ENCODE data around the gene COL20A1. TPM values are rescaled to one million over a fixed set of nuclear protein-coding genes. Genes with fewer than 3 reads are reported as not detected.

Gene COL20A1
- total RNA-seq, 1 donor from 2014 or later, result not detected

DNA sequence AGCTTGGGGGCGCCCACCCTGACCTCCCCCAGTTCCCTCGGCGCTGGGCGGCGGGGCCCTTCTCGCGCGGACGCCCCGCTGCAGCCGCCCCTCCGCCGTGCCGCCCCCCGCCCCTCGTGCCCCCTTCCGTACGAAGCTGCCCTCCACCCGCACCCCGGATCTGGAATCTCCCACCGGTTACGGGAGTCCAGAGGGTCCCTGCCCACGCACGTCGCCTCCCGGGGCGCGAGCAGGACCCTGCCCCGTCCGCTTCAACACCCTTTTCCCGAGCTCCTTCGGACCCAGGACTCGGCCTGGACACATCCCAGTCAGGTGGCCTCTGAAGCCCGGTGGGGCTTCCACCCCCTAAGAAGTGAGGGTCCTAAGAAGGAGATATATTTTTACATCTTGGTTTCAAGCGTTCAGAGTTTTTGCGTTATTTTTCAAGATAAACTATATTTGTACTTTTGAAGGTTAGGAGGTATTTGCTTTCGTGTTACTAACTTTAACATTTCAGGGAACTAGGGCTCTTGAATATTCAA is 19.9 kb upstream of the COL20A1 start:
- peaks cover 37% of the 10 kb centered on the region for H3K4me1 ChIP-seq
- intact Hi-C loops (cut with micrococcal nuclease), result no loop called here
- peak overlapping the region; percentile 77 for H3K27ac ChIP-seq (replicated peaks)
- no peaks in the 10 kb centered on the region for H3K9me3 ChIP-seq (replicated peaks)
- peak overlapping the region; percentile 98 for H3K4me3 ChIP-seq
- H3K27me3 ChIP-seq (ENCODE audit: low read depth), result peaks cover 7% of the 10 kb centered on the region
- no peak for DNase-seq
- H3K36me3 ChIP-seq, result peaks cover 24% of the 10 kb centered on the region
- TF ChIP-seq, protein P1, sequence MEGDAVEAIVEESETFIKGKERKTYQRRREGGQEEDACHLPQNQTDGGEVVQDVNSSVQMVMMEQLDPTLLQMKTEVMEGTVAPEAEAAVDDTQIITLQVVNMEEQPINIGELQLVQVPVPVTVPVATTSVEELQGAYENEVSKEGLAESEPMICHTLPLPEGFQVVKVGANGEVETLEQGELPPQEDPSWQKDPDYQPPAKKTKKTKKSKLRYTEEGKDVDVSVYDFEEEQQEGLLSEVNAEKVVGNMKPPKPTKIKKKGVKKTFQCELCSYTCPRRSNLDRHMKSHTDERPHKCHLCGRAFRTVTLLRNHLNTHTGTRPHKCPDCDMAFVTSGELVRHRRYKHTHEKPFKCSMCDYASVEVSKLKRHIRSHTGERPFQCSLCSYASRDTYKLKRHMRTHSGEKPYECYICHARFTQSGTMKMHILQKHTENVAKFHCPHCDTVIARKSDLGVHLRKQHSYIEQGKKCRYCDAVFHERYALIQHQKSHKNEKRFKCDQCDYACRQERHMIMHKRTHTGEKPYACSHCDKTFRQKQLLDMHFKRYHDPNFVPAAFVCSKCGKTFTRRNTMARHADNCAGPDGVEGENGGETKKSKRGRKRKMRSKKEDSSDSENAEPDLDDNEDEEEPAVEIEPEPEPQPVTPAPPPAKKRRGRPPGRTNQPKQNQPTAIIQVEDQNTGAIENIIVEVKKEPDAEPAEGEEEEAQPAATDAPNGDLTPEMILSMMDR (IDR thresholded peaks at IDR 0.05; ENCODE audit: borderline replicate concordance), result no peak

DNA sequence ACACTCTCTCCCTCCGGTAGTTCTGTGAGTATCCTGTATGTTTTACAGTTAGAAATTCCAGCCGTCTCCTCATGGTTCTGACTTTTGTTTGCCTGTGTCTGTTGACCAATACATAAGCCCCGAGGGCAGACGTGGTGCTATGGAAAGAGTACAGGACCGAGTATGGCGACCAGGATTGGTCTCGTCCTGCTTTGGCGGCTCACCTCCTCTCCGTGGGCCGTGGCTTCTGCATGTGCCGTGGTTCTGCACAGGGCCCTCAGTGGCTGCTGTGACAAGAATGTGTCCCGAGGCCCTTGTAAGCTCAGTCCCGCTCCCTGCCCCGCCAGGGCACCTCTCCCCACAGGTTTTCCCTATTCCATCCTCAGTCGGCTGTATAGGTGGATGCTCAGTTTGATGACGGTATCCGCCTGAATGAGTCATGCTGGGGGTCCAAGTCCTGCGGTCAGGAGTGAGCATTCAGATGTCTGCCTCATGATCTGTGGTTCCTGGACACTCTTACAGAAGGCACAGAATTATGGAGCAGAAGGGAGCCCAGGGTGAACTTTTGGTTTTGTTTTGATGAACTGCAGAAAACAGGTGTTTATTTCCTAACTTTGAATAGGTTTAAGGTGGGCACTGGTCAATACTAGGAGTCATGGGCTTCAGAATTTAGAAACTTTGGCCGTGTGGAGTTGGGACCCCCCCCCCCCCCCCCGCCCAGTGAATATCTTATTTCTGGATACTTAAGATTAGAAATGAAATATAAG is 19.2 kb upstream of the COL20A1 start:
- intact Hi-C loops (cut with micrococcal nuclease), result no loop called here
- TF ChIP-seq, protein P1 (IDR thresholded peaks at IDR 0.05; ENCODE audit: borderline replicate concordance), result no peak
- no peak for DNase-seq
- H3K4me1 ChIP-seq, result peaks cover 41% of the 10 kb centered on the region
- H3K36me3 ChIP-seq, result peaks cover 30% of the 10 kb centered on the region
- H3K27me3 ChIP-seq (ENCODE audit: low read depth), result peaks cover under 1% of the 10 kb centered on the region
- H3K27ac ChIP-seq (replicated peaks), result no peak overlapping the region
- H3K9me3 ChIP-seq (replicated peaks), result no peaks in the 10 kb centered on the region
- H3K4me3 ChIP-seq, result peak overlapping the region; percentile 98

DNA sequence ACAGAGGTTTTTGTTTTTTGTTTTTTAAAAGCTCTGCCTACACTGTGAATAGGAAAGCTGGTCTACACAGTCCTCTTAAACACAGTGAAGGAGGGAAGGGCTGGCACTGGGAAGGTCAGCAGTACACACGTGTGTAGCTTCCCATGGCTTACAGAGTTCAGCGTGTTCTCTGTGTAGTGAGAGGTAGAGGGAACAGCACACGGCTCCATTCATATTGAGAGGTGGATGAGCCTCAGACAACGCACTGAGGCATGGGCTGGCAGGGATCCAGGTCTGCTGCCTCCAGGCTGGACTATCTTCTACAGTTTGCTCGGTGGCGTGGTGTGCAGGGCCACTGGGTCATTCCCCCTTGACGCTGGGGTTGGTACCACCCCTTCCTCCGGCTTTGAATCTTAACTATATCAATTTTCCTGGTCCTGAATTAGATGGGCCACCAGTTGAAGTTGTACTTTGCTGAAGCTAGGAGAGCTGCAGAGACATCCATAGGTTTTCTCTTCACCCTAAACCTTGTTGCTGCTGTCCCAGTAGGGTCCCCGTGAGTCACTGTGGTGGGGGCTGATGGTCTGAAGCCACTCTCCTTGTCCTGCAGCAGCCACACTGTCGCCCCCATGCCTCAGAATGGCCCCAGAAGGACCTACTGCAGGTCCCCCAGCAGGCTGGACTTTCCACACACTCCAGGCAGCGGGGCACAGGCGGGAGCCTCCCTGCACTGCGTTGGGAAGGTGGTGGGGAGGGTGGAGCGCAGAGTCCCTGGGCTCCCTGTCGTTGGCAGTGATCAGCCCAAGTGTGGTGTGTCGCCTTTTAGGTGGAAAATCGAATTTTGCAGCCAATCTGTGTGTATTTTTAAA is 18.4 kb upstream of the COL20A1 start:
- H3K4me1 ChIP-seq, result peaks cover 48% of the 10 kb centered on the region
- H3K27me3 ChIP-seq (ENCODE audit: low read depth), result no peaks in the 10 kb centered on the region
- peaks cover 38% of the 10 kb centered on the region for H3K36me3 ChIP-seq
- H3K27ac ChIP-seq (replicated peaks), result no peak overlapping the region
- H3K4me3 ChIP-seq, result peak overlapping the region; percentile 98
- no peak for DNase-seq
- TF ChIP-seq, protein P1 (IDR thresholded peaks at IDR 0.05; ENCODE audit: borderline replicate concordance), result no peak
- intact Hi-C loops (cut with micrococcal nuclease), result no loop called here
- no peaks in the 10 kb centered on the region for H3K9me3 ChIP-seq (replicated peaks)

DNA sequence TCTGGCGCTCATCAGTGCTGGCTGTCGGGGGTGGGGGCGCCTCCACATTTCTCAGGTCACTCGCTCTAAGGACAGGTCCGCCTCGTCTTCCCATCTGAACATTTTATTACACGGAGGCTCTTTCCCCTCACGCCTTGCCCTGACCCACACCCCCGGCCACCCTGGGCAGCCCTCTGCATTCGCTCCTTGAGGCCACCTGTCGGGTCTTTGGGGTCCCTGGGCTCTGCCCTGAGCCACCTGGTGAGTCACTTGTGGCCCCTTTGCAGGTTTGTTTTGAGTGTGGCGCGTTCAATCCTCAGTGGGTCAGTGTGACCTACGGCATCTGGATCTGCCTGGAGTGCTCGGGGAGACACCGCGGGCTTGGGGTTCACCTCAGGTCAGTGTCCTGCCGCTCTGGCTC is 17.2 kb upstream of the COL20A1 start:
- H3K9me3 ChIP-seq (replicated peaks), result no peaks in the 10 kb centered on the region
- H3K27ac ChIP-seq (replicated peaks), result no peak overlapping the region
- no peak overlapping the region for H3K4me3 ChIP-seq
- intact Hi-C loops (cut with micrococcal nuclease), result no loop called here
- DNase-seq, result no peak
- TF ChIP-seq, protein P1 (IDR thresholded peaks at IDR 0.05; ENCODE audit: borderline replicate concordance), result no peak
- H3K36me3 ChIP-seq, result peaks cover 50% of the 10 kb centered on the region
- no peaks in the 10 kb centered on the region for H3K27me3 ChIP-seq (ENCODE audit: low read depth)
- H3K4me1 ChIP-seq, result peaks cover 54% of the 10 kb centered on the region

DNA sequence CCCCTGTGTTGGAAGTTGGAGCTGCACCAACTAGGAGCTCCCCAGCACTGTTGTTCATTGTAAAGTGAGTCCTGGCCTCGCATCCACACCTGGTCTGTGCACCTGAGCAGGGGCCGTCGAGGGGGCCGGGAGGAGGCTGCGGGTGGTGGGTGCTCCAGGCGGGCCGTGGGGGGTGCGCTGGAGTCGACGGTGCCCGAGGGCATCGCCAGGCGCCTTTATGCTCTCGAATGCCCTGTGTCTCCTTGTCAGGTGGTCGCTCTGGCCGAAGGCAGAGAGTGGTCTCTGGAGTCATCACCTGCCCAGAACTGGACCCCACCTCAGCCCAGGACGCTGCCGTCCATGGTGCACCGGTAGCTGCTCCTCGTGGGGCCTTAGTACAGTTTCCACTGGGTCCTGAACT is 16.0 kb upstream of the COL20A1 start:
- intact Hi-C loops (cut with micrococcal nuclease), result no loop called here
- Histone ChIP-seq H3K4me3 (no peak overlapping the region), H3K9me3 (replicated peaks) (no peaks in the 10 kb centered on the region), H3K27me3 (ENCODE audit: low read depth) (no peaks in the 10 kb centered on the region), H3K4me1 (peaks cover 50% of the 10 kb centered on the region), H3K27ac (replicated peaks) (no peak overlapping the region), H3K36me3 (peaks cover 56% of the 10 kb centered on the region)
- TF ChIP-seq, protein P1 (IDR thresholded peaks at IDR 0.05; ENCODE audit: borderline replicate concordance), result no peak
- no peak for DNase-seq
